Measurements from ENCODE around the gene ZC3H6.

DNA sequence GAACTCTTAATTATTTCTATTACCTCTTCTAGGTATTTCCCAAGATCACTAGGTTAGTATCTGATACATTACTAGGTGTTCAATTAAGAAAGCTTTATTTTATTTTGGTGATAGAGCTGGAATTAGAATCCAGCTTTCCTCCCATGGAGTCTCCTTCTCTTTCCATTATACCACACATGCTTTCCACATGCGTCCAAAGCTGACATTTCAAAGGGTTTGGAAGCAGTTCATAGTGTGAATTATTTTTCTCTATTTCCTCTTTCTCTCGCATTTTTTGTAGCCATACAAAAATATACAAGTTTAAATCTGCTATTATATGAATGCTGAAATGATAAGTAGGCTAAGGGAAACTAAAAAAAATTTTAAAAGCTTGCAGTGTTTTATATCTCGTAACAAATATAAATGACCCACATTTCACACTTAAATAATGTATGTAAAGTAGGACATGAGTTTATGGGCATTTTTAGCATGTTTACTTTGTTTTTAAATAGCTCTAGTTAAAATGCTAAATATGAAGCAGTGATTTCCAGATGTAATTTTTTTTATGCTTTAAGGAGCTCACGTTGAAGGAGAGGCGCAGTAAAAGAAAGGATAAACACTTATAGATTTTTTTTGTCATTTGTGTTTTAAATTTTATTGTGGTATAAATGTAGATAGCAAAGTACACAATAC is 20.1 kb downstream of the ZC3H6 start:
- TF ChIP-seq, protein P1, sequence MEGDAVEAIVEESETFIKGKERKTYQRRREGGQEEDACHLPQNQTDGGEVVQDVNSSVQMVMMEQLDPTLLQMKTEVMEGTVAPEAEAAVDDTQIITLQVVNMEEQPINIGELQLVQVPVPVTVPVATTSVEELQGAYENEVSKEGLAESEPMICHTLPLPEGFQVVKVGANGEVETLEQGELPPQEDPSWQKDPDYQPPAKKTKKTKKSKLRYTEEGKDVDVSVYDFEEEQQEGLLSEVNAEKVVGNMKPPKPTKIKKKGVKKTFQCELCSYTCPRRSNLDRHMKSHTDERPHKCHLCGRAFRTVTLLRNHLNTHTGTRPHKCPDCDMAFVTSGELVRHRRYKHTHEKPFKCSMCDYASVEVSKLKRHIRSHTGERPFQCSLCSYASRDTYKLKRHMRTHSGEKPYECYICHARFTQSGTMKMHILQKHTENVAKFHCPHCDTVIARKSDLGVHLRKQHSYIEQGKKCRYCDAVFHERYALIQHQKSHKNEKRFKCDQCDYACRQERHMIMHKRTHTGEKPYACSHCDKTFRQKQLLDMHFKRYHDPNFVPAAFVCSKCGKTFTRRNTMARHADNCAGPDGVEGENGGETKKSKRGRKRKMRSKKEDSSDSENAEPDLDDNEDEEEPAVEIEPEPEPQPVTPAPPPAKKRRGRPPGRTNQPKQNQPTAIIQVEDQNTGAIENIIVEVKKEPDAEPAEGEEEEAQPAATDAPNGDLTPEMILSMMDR (IDR thresholded peaks at IDR 0.05) = no peak
- TF ChIP-seq ZFX (IDR thresholded peaks at IDR 0.05; ENCODE audit: borderline replicate concordance) = no peak

All from 22Rv1 (cell line).